NCI-H345 (cell line): ENCODE measurements around the gene AIFM1.

Experiments
- DNase-seq: peaks from one replicate; lab custom pipeline; 2025; lab: John Stamatoyannopoulos, UW

The AIFM1 gene

DNA sequence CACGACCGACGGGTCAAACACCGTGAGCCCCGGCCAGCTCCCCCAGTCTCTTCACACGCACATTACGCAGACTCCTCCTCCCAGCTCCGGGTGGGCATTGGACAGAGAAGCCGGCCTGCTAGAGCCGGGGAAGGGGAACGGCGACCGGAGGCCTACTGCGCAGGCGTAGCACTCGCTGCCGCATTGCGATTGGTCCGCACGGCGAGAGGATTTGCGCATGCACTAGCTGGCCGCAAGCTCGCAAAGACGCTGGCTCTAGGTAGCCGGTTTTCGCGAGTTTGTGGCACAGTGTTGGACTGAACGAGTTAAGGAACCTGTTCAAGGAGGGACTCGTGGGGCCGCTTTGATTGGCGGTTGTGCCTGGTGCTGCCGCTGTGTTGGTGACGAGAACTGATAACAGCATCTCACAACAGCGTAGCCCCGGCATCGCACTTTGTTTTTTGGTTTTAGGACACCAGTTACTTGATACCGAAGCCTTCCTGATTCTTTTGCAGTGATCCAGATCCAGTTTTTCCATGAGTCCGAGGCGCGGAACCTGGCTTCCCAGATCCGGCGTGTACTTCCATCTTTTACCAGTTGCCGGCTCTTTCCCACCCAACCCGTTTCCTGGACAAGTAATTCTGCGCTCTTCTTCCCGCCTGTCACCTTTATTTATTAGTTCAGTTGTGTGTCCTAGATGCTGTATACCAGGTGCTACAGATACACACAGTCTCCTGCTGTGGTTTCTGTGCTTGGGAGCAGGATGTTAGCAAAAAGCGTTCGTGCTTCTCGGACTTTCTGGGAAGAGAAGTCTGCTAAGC is at the start of gene AIFM1:
Gene AIFM1, minus strand, starts transcription at position 139 of the 800 bp plus-strand sequence. CDS start 185 bp downstream, outside the sequence.
- DNase-seq = peak; percentile 94

- DNase-seq = no peak
Measured at GRCh38 chrX:130213376-130213775, 47.7 kb upstream of the AIFM1 start.

DNA sequence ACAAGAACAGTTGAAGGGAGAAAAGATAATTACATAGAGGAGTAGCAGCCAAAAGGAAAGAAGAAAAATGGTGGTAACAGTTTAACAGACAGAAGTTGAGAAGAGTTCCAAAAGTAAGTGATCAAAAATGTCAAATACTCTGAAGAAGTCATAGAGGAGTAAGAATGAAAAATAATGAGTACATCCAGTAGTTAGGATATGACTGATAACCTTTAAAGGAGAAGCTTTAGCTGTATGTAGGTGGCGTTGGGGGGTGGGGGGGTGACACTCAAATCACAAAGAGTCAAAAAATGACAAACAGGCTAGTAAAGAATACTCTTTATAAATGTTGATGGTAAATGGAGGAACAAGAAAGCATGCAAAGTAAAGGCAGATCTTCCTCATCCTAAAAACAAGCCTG is 46.7 kb upstream of the AIFM1 start:
- DNase-seq = no peak

GRCh38 chrX:130211415-130212186 is 46.0 kb upstream of the AIFM1 start:
- no peak for DNase-seq

DNA sequence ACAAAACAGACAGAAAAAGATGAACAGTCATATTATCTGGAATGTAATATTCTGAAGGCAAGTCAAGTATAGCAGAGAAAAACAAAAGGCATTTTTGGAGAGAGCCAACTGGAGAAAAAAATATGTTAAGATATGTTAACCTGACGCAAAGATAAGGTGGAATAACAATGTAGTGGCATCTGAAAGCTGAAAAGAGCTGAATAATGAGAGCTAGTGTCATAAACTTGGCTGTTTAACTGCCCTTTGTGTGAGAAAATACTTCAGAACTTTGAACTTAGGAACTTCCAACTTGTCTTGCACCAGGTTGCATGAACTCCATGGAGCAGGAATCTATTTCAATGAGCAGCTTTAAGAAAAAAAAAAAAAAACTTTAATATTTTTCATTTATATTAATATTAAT is 39.0 kb upstream of the AIFM1 start:
- DNase-seq = no peak

GRCh38 chrX:130197464-130197863 is 31.8 kb upstream of the AIFM1 start:
- no peak for DNase-seq

GRCh38 chrX:130196466-130196865 is 30.8 kb upstream of the AIFM1 start:
- DNase-seq = no peak

DNA sequence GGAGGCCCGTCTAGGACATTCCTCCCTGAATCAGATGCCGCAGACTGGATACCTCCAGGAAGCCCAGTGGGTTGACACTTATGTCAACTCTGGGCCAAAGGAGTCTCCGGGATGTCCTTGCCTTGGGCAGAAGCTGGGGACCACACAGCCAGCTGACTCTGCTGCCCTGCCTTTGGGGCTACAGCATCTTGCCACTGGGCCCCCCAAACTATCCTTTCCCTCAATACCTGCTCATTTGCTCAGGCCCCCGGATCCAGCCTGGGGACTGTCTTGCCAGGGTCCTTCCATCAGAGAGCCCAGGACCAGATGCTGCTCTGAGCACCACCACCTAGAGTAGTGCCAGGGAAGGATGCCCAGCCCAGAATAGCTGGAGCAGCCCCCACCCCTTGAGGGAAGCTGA is 25.2 kb upstream of the AIFM1 start:
- DNase-seq = no peak

DNA sequence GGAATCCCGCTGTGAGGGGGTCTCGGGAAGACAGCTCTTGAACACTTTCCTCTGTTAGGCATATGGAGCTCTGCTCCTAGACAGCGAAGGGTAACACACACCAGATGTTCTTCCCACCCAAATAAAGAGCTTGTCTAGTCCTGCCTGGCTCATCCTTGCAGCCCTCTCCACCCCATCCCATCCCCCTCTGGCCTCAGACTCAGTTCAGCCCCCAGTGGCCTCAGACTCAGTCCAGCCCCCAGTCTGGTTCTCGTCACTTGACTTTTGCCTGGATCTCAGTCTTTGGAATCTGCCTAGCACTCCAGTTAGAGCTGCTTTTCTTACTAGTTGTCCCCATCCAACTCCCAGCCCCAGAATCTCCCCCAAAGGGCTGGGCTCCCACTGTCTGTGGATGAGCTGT is 21.0 kb upstream of the AIFM1 start:
- no peak for DNase-seq

DNA sequence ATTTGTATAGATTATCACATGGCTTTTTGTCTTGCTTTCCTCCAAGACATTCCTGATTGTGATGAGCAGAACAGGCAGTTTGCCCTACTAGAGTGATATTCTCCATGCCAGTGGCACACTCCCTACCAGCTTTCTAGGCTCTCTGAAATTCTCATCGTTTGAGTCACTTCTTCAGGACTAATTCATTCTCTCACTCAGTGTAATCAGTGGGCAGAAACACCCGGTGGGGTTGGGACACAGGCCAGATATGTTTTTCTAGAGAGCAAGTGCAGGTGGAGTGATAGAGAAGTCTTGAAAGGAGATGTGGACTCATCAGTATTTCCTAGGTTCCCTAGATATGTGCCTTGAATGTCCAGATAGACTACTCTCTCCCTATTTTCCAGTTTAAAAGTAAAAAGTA is 19.2 kb upstream of the AIFM1 start:
- no peak for DNase-seq

GRCh38 chrX:130184168-130184567 is 18.5 kb upstream of the AIFM1 start:
- DNase-seq = no peak

DNA sequence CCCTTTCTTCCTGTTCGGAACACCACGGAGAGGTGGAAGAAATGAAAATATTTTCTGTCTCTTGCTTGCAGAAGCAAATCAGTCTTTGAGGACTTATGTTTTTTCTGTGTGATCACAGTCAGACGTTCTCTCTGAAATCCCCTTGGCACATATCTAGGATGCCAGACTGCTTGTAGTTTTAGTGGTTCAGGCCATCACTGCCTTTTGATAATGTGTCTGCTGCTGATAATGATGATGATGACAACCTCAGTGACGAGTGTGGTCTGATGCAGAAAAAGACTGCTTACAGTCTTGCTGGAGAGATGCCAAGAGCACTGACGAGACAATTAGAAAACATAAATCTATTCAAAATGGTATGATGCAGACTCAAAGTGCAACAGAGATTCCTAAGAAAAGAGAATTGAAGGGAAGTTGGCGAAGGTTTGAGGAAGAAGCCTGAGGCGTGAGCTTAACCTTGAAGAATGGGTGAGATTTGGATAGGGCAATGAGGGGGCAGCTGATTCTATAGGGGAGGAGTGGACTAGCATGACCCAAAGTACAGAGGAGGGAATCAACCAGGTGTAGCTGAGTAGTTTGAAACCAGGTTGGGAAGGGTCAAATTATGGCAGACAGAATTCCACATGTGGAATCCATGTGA is 14.1 kb upstream of the AIFM1 start:
- no peak for DNase-seq

GRCh38 chrX:130179170-130179569 is 13.5 kb upstream of the AIFM1 start:
- no peak for DNase-seq

DNA sequence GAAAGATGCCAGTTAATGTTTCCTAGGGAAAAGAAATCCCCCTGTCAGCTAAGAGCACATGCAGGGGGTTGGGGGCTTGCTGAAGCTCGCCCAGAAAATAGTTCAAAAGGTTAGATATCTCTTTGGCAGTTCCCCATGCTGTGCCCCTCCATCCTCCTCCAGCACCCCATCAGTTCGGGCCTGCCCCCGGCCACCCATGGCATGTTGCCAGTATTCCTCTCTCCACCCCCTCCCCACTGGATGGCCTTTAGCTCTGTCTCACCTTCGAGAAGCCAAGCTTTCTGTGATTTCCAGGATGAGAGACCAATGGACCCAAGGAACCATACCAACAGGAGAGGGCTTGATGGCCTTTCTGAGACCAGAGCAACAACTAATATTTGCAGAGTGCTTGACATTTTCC is 11.3 kb upstream of the AIFM1 start:
- DNase-seq = no peak

GRCh38 chrX:130176354-130176776 is 10.7 kb upstream of the AIFM1 start:
- DNase-seq = no peak

DNA sequence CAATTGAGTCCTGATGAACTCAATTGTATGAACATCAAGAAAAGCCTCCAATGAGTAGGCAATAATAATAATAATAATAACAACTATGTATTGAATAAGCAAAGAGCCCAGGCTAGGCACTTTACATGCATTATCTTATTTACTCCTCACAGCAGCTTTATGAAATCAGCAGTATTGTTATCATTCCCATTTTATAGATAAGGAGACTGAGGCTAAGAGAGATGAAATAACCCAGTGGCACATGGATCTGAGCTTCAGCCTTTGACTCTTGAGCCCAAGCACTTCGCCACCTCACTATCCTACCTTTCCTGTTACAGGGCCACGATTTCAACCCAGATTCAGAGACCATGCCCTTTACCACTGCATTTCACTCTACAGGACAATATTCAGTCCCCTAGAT is 9.3 kb upstream of the AIFM1 start:
- DNase-seq = no peak

DNA sequence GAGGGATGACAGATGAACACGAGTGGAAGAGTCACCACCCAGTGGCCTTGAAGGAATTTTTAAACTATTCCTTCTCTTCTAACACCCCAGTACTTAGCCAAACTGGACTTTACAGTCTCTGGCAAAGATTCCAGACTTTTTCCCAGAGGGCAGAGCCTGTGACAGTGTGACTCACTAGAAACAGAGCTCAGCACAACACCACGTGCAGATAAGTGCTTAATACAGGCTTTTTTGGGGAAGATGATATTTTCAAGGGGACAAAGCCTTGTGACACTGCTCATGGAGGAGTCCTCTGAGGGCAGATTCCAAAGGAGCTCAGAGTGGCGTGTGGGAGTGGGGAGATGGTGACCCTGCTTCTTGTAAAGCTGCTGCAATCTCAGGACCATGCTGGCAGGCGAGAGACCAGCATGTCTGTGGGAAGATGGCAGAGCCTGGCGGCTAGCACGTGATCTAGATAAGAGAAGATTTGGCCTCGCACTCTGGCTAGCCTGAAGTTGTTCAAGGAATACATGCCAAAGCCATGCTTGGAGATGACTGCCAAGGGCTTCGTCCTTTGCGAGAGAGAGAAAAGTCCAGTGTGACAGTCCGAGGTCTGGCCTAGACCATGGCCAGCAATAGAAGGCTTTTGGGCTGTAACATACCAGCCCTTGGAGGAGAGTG is 8.5 kb upstream of the AIFM1 start:
- no peak for DNase-seq

DNA sequence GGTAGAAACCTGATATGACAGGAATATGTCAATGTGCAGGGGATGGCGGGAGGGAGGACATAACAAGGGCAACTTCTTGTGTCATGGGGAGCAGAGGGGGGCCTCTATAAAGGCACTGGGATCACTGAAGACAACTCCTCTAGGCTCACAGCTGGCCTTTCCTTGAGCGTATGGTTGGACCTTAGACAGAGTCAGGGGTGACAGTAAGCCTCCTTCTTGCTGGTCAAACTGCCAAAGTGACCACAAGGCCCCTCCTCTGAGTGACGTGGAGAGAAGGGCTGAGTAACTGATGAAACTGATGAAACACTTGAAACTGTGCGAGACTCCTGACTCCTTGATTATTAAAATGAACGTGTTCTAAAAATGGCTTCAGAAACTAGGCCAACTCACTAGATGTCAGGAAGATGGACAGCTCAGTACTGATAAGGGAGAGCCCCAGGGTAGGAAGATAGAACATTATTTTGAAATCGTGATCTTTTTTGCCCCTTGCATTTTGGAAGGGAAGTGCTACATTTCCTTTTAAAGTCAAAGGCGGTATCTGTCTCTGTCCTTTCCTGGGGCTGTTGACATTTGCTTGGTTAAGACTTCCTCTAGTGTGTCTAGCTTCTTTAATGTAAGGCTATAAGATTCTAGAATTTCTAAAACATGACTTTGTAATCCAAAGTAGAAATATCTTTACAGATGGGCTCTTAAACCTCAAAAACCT is 7.7 kb upstream of the AIFM1 start:
- DNase-seq = no peak

DNA sequence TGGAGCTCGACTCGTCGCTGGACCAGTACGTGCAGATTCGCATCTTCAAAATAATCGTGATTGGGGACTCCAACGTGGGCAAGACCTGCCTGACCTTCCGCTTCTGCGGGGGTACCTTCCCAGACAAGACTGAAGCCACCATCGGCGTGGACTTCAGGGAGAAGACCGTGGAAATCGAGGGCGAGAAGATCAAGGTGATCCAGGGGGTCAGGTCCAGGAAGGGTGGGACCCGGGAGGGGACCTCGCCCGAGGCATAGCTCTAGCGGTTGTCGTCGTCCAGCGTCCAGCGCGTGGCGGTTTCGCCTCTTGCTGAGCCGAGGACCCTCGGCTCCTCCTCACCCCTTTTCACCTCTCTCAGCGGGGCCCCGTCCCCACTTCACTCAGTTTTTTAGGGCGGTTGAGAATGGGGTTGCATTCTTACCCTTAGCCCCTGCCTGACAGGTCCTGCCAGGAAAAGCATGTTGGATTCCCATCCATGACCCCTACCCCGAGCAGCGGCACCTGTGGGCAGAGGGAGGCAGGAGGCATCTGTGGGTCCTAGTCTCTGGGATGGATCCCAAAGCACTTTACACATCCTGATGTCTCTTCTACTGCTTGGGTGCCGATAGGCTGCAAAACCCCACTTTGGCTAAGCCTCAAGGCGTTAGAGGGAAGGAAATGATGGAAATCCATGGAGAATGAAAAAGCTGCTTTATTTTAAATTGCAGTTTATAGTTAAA is 6.6 kb upstream of the AIFM1 start:
- DNase-seq = no peak

GRCh38 chrX:130171446-130172126 is 5.9 kb upstream of the AIFM1 start, which contains the start of gene RAB33A:
Gene RAB33A, plus strand, starts transcription at chrX:130171962. Its CDS starts 101 bp downstream, at chrX:130172063.
- peak; percentile 13 for DNase-seq
